ENCODE results near the gene RSBN1L. TPM values are rescaled to one million over a fixed set of nuclear protein-coding genes. Genes with fewer than 3 reads are reported as not detected.

Gene RSBN1L
- polyA plus RNA-seq, 1 donor from 2014 or later: 24.7 TPM

DNA sequence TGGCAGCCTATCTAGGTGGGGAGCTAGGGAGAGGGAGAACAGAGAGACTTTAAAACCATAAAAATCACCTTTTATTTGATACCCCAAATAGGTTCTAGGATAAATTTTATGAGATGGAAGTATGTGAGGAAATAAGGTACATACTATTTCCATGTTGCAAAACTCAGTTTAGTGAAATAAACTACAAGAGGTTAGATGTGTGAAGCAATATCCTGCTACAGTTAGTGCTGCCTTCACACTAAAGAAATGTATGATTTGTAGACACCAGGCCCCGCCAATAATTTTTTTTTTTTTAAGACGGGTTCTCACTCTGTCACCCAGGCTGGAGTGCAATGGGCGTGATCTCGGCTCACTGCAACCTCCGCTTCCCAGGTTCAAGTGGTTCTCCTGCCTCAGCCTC lies 34.4 kb upstream of the RSBN1L start:
- Histone ChIP-seq H3K4me2 (ENCODE audit: low read length) (no peak overlapping the region), H3K9me3 (ENCODE audit: low read length) (no peaks in the 10 kb centered on the region)
- TF ChIP-seq RAD21 (conservative IDR thresholded peaks at IDR 0.05): no peak
- no peak for TF ChIP-seq EP300 (conservative IDR thresholded peaks at IDR 0.05; ENCODE audit: poor library complexity, severe bottlenecking)
- TF ChIP-seq, protein P1, sequence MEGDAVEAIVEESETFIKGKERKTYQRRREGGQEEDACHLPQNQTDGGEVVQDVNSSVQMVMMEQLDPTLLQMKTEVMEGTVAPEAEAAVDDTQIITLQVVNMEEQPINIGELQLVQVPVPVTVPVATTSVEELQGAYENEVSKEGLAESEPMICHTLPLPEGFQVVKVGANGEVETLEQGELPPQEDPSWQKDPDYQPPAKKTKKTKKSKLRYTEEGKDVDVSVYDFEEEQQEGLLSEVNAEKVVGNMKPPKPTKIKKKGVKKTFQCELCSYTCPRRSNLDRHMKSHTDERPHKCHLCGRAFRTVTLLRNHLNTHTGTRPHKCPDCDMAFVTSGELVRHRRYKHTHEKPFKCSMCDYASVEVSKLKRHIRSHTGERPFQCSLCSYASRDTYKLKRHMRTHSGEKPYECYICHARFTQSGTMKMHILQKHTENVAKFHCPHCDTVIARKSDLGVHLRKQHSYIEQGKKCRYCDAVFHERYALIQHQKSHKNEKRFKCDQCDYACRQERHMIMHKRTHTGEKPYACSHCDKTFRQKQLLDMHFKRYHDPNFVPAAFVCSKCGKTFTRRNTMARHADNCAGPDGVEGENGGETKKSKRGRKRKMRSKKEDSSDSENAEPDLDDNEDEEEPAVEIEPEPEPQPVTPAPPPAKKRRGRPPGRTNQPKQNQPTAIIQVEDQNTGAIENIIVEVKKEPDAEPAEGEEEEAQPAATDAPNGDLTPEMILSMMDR (IDR thresholded peaks at IDR 0.05; ENCODE audit: poor library complexity, severe bottlenecking): no peak
- TF ChIP-seq EZH2 (IDR thresholded peaks at IDR 0.05; ENCODE audit: borderline replicate concordance, insufficient read depth, low read length, poor library complexity, severe bottlenecking): no peak
- TF ChIP-seq, protein P2, sequence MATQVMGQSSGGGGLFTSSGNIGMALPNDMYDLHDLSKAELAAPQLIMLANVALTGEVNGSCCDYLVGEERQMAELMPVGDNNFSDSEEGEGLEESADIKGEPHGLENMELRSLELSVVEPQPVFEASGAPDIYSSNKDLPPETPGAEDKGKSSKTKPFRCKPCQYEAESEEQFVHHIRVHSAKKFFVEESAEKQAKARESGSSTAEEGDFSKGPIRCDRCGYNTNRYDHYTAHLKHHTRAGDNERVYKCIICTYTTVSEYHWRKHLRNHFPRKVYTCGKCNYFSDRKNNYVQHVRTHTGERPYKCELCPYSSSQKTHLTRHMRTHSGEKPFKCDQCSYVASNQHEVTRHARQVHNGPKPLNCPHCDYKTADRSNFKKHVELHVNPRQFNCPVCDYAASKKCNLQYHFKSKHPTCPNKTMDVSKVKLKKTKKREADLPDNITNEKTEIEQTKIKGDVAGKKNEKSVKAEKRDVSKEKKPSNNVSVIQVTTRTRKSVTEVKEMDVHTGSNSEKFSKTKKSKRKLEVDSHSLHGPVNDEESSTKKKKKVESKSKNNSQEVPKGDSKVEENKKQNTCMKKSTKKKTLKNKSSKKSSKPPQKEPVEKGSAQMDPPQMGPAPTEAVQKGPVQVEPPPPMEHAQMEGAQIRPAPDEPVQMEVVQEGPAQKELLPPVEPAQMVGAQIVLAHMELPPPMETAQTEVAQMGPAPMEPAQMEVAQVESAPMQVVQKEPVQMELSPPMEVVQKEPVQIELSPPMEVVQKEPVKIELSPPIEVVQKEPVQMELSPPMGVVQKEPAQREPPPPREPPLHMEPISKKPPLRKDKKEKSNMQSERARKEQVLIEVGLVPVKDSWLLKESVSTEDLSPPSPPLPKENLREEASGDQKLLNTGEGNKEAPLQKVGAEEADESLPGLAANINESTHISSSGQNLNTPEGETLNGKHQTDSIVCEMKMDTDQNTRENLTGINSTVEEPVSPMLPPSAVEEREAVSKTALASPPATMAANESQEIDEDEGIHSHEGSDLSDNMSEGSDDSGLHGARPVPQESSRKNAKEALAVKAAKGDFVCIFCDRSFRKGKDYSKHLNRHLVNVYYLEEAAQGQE (IDR thresholded peaks at IDR 0.05; ENCODE audit: borderline replicate concordance): no peak
- no peak for TF ChIP-seq POLR2AphosphoS5 (IDR thresholded peaks at IDR 0.05)
- no peak for TF ChIP-seq SMC3 (conservative IDR thresholded peaks at IDR 0.05; ENCODE audit: poor library complexity)
- no peak for TF ChIP-seq TAF1 (IDR thresholded peaks at IDR 0.05; ENCODE audit: low read depth)
- no peak for TF ChIP-seq MXI1 (conservative IDR thresholded peaks at IDR 0.05; ENCODE audit: poor library complexity, severe bottlenecking)

DNA sequence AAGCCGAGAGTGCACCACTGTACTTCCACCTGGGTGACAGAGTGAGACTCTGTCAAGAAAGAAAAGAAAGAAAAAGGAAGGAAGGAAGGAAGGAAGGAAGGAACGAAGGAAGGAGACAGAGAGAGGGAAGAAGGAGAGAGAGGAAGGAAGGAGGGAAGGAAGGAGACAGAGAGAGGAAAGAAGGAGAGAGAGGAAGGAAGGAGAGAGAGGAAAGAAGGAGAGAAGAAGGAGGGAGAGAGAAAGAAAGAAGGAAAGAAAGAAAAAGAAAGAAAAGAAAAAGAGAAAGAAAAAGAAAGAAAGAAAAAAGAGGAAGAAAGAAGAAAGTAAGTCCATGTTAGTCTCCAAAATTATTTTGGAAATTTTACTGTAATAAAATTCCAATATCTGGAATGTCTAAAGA lies 33.4 kb upstream of the RSBN1L start:
- no peaks in the 10 kb centered on the region for H3K9me3 ChIP-seq (ENCODE audit: low read length)
- H3K79me2 ChIP-seq (replicated peaks; ENCODE audit: insufficient read depth, low read length): no peaks in the 10 kb centered on the region
- H3K27me3 ChIP-seq (ENCODE audit: insufficient read depth, low read depth, low read length): no peaks in the 10 kb centered on the region
- no peaks in the 10 kb centered on the region for H3K9me2 ChIP-seq (ENCODE audit: insufficient read depth, low read length)
- no peak overlapping the region for H3K27ac ChIP-seq (ENCODE audit: low read length)
- H3K9ac ChIP-seq (ENCODE audit: low read length): no peak overlapping the region
- no peak overlapping the region for H3K4me2 ChIP-seq (ENCODE audit: low read length)
- H3F3A ChIP-seq (ENCODE audit: insufficient read depth, low read length, poor library complexity, severe bottlenecking): no peaks in the 10 kb centered on the region
- H4K20me1 ChIP-seq (ENCODE audit: insufficient read depth): no peaks in the 10 kb centered on the region
- H3K36me3 ChIP-seq (ENCODE audit: insufficient read depth, low read length): no peaks in the 10 kb centered on the region
- H3K4me3 ChIP-seq (ENCODE audit: low read length): no peak overlapping the region
- no peak overlapping the region for H2AFZ ChIP-seq (ENCODE audit: low read depth, low read length)
- no peak for TF ChIP-seq POLR2AphosphoS5 (IDR thresholded peaks at IDR 0.05)

More for the DNA sequence above, 34.4 kb upstream of the RSBN1L start:
- Histone ChIP-seq H3K79me2 (replicated peaks; ENCODE audit: insufficient read depth, low read length) (no peaks in the 10 kb centered on the region), H4K20me1 (ENCODE audit: insufficient read depth) (no peaks in the 10 kb centered on the region), H3K9me2 (ENCODE audit: insufficient read depth, low read length) (no peaks in the 10 kb centered on the region), H3K27ac (ENCODE audit: low read length) (no peak overlapping the region), H3K9ac (ENCODE audit: low read length) (no peak overlapping the region), H3K4me3 (ENCODE audit: low read length) (no peak overlapping the region), H2AFZ (ENCODE audit: low read depth, low read length) (no peak overlapping the region), H3K36me3 (ENCODE audit: insufficient read depth, low read length) (no peaks in the 10 kb centered on the region), H3F3A (ENCODE audit: insufficient read depth, low read length, poor library complexity, severe bottlenecking) (no peaks in the 10 kb centered on the region), H3K27me3 (ENCODE audit: insufficient read depth, low read depth, low read length) (no peaks in the 10 kb centered on the region)

DNA sequence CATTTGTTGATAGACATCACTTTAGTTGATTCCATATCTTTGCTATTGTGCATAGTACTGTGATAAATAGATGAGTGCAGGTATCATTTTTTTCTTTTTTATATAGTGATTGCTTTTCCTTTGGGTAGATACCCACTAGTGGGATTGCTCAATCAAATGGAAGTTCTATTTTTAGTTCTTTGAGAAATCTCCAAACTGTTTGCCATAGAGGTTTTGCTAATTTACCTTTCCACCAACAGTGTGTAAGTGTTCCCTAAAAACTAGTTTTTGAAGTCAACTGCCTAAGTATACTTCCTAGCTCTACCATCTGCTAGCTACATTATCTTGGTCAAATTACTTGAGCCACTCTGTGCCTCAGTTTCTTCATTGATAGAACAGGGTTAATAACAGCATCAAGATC lies 31.5 kb upstream of the RSBN1L start:
- no peak overlapping the region for H3K4me3 ChIP-seq (ENCODE audit: low read length)
- no peak overlapping the region for H2AFZ ChIP-seq (ENCODE audit: low read depth, low read length)
- no peaks in the 10 kb centered on the region for H4K20me1 ChIP-seq (ENCODE audit: insufficient read depth)
- H3K36me3 ChIP-seq (ENCODE audit: insufficient read depth, low read length): no peaks in the 10 kb centered on the region
- no peaks in the 10 kb centered on the region for H3K9me3 ChIP-seq (ENCODE audit: low read length)
- H3K9ac ChIP-seq (ENCODE audit: low read length): no peak overlapping the region
- H3K27me3 ChIP-seq (ENCODE audit: insufficient read depth, low read depth, low read length): no peaks in the 10 kb centered on the region
- no peak overlapping the region for H3K27ac ChIP-seq (ENCODE audit: low read length)
- H3F3A ChIP-seq (ENCODE audit: insufficient read depth, low read length, poor library complexity, severe bottlenecking): no peaks in the 10 kb centered on the region
- no peaks in the 10 kb centered on the region for H3K79me2 ChIP-seq (replicated peaks; ENCODE audit: insufficient read depth, low read length)
- H3K4me2 ChIP-seq (ENCODE audit: low read length): no peak overlapping the region
- H3K9me2 ChIP-seq (ENCODE audit: insufficient read depth, low read length): no peaks in the 10 kb centered on the region
- TF ChIP-seq, protein P1 (IDR thresholded peaks at IDR 0.05; ENCODE audit: poor library complexity, severe bottlenecking): no peak
- TF ChIP-seq SMC3 (conservative IDR thresholded peaks at IDR 0.05; ENCODE audit: poor library complexity) (no peak), RAD21 (conservative IDR thresholded peaks at IDR 0.05) (no peak), TAF1 (IDR thresholded peaks at IDR 0.05; ENCODE audit: low read depth) (no peak), POLR2AphosphoS5 (IDR thresholded peaks at IDR 0.05) (no peak), EP300 (conservative IDR thresholded peaks at IDR 0.05; ENCODE audit: poor library complexity, severe bottlenecking) (no peak), EZH2 (IDR thresholded peaks at IDR 0.05; ENCODE audit: borderline replicate concordance, insufficient read depth, low read length, poor library complexity, severe bottlenecking) (no peak), MXI1 (conservative IDR thresholded peaks at IDR 0.05; ENCODE audit: poor library complexity, severe bottlenecking) (no peak)
- TF ChIP-seq, protein P2 (IDR thresholded peaks at IDR 0.05; ENCODE audit: borderline replicate concordance): no peak
